K562 (cell line): ENCODE measurements around the gene ZMYND8. TPM values are rescaled to one million over a fixed set of nuclear protein-coding genes. Genes with fewer than 3 reads are reported as not detected.

Experiments
- ATAC-seq: fragments of 200-7000 bp; cut with Tn5 transposase; 3 replicates; pipeline ENCODE4 v1.9.1; 2020; ENCODE audit warnings: moderate library complexity
- BruUV-seq: library from RNA; stranded (reverse); fragments of 400-500 nt; replicated peaks from 2 replicates; lab custom pipeline; 2021; lab: Mats Ljungman, UMichigan
- CTCF ChIA-PET: fragments of 300-600 bp; formaldehyde crosslinking; extraction: SDS; loops from one replicate; lab custom pipeline; 2021; ENCODE audit warnings: low intra/inter-chr PET ratio; lab: Yijun Ruan, JAX
- POLR2A ChIA-PET: fragments of 300-600, 350-650 bp; sonication (Branson Sonifier 250); formaldehyde crosslinking; extraction: SDS; loops from one replicate; lab custom pipeline; 2021; ENCODE audit warnings: antibody characterized with exemption, inconsistent platforms; lab: Yijun Ruan, JAX
- DNase-seq, 4 experiments: peaks; one replicate each; pipeline versions ENCODE4 v3.0.0 to v3.0.0-alpha.2; 2011 to 2018; ENCODE audit warnings: low spot score in 3 of 4, mixed read lengths in 3 of 4; ENCODE audit errors: extremely low read depth in 1 of 4
- FAIRE-seq: peaks from 2 replicates; lab custom pipeline; 2011; peaks lifted over from hg19 to GRCh38; lab: Jason Lieb, UNC
- H2AFZ ChIP-seq: 2 replicates; pipeline ENCODE4 v1.6.0; 2011; ENCODE audit warnings: low read depth, low read length, control low read depth, inconsistent platforms
- H3K27ac ChIP-seq: fragments of 200-600 bp; 3 replicates; pipeline ENCODE4 v1.8.0; 2011; ENCODE audit warnings: low read depth, mild to moderate bottlenecking, control low read depth, inconsistent platforms, low read length, moderate library complexity, mixed read lengths; ENCODE audit errors: extremely low read depth
- H3K27me3 ChIP-seq, 2 experiments: fragments of 300-600 bp in 1 of 2; 2 replicates in 1 of 2; 3 replicates in 1 of 2; pipeline versions ENCODE4 v1.6.0 to v1.8.0; 2011; ENCODE audit warnings: inconsistent platforms in 2 of 2, low read length in 2 of 2, mild to moderate bottlenecking in 1 of 2, mixed read lengths in 1 of 2, moderate library complexity in 1 of 2; ENCODE audit not compliant: control insufficient read depth in 2 of 2, insufficient read depth in 2 of 2
- H3K36me3 ChIP-seq: fragments of 300-600 bp; 3 replicates; pipeline ENCODE4 v1.8.0; 2011; ENCODE audit warnings: mild to moderate bottlenecking, low read length, inconsistent platforms; ENCODE audit not compliant: control insufficient read depth, insufficient read depth
- H3K4me1 ChIP-seq, 2 experiments: fragments of 200-600 bp in 1 of 2; replicated peaks in 1 of 2; 2 replicates in 1 of 2; 3 replicates in 1 of 2; pipeline versions ENCODE4 v1.5.1 to v1.8.0; 2011; ENCODE audit warnings: inconsistent platforms in 2 of 2, low read length in 2 of 2, mild to moderate bottlenecking in 1 of 2, mixed read lengths in 1 of 2, moderate library complexity in 1 of 2; ENCODE audit not compliant: control insufficient read depth in 2 of 2, insufficient read depth in 2 of 2
- H3K4me2 ChIP-seq: 2 replicates; pipeline ENCODE4 v1.6.1; 2011; ENCODE audit warnings: low read length, control low read depth, inconsistent platforms, mixed read lengths; ENCODE audit not compliant: insufficient read depth
- H3K4me3 ChIP-seq: fragments of 200-600 bp; sonication (generic), shearing (Covaris generic); 2 replicates; pipeline ENCODE4 v1.5.1; 2016; ENCODE audit warnings: control low read depth, inconsistent platforms
- H3K79me2 ChIP-seq: fragments of 200-600 bp; 3 replicates; pipeline ENCODE4 v1.8.0; 2011; ENCODE audit warnings: low read length, inconsistent platforms; ENCODE audit not compliant: control insufficient read depth, insufficient read depth
- H3K9ac ChIP-seq, 2 experiments: 2 replicates each; pipeline versions ENCODE4 v1.6.0 to v1.6.1; 2011; ENCODE audit warnings: low read depth in 2 of 2, low read length in 2 of 2, control low read depth in 1 of 2, inconsistent platforms in 1 of 2, mild to moderate bottlenecking in 1 of 2, mixed read lengths in 1 of 2; ENCODE audit not compliant: insufficient read depth in 1 of 2
- H3K9me1 ChIP-seq: one replicate; pipeline ENCODE4 v1.6.0; 2011; ENCODE audit warnings: inconsistent platforms, mild to moderate bottlenecking, low read length, moderate library complexity; ENCODE audit not compliant: control insufficient read depth, insufficient read depth
- H3K9me3 ChIP-seq: replicated peaks from 2 replicates; pipeline ENCODE4 v1.5.1; 2011; ENCODE audit warnings: low read depth, low read length, inconsistent platforms; ENCODE audit not compliant: control insufficient read depth, insufficient read depth
- H4K20me1 ChIP-seq: replicated peaks from 2 replicates; pipeline ENCODE4 v1.6.1; 2011; ENCODE audit warnings: low read length, inconsistent platforms, mixed read lengths; ENCODE audit not compliant: control insufficient read depth, insufficient read depth
- ARHGAP35 ChIP-seq: fragments of 450-650 bp; IDR thresholded peaks from 2 replicates; pipeline ENCODE4 v1.6.1; 2018; ENCODE audit not compliant: partially characterized antibody
- WGBS: fragments of 100-300 bp; shearing (Covaris generic); methylation state at CpG from one replicate; pipeline ENCODE4 v1.1.6; 2016; ENCODE audit warnings: low coverage, mixed read lengths; ENCODE audit not compliant: insufficient coverage; ENCODE audit errors: missing lambda C conversion rate; 5-methylcytosine and 5-hydroxymethylcytosine counted together
- in situ Hi-C: fragments of 300-500 bp; cut with MboI; formaldehyde crosslinking; loops from 4 replicates; pipeline ENCODE4 v1.15.0; 2018; ENCODE audit warnings: inconsistent platforms, mixed read lengths
- intact Hi-C: fragments of 100-400 bp; cut with micrococcal nuclease; formaldehyde crosslinking; loops from 2 replicates; pipeline ENCODE4 v1.14.2; 2022
- polyA plus RNA-seq, 8 experiments: library from polyadenylated mRNA; depleted of rRNA in 4 of 8; stranded (reverse) in 5 of 8; unstranded in 3 of 8; fragments of >200 nt; fragmentation: Nextera tagmentation in 2 of 8; fragmentation: Illumina TruSeq in 1 of 8; extraction: Ambion mirVana in 2 of 8; extraction: Trizol in 1 of 8; gene quantifications; 2 replicates each; pipeline versions ENCODE4 v1.2.1 to v1.2.3, GENCODE V29; 2011 to 2014; ENCODE audit warnings: inconsistent platforms in 1 of 8, missing spikeins in 1 of 8
- total RNA-seq, 7 experiments: library from RNA; depleted of rRNA in 6 of 7; stranded (reverse); fragments of >200 nt in 6 of 7; fragmentation: Illumina TruSeq in 2 of 7; extraction: Trizol in 2 of 7; gene quantifications; 2 replicates each; pipeline versions ENCODE4 v1.2.1 to v1.2.3, GENCODE V29; 2011 to 2021; ENCODE audit warnings: low replicate concordance in 1 of 7
- TF ChIP-seq, protein P1 (sequence below): sonication (generic); formaldehyde crosslinking; IDR thresholded peaks from 2 replicates; pipeline ENCODE4 v1.8.1; 2023; ENCODE audit warnings: missing genetic modification reagents, mild to moderate bottlenecking, borderline replicate concordance
- TF ChIP-seq, protein P2 (sequence below), 3 experiments: fragments of 200-800 bp in 1 of 3; fragments of 250-450 bp in 1 of 3; fragments of 450-650 bp in 1 of 3; sonication (Bioruptor Pico) in 1 of 3; sonication (Bioruptor generic) in 1 of 3; formaldehyde crosslinking in 1 of 3; IDR thresholded peaks; 2 replicates each; pipeline versions ENCODE4 v1.6.1 to v1.8.0; 2016 to 2022; ENCODE audit warnings: mild to moderate bottlenecking in 2 of 3, missing genetic modification characterization in 2 of 3, missing compliant biosample characterization in 1 of 3, moderate library complexity in 1 of 3

ZMYND8 gene
- total and polyA plus RNA-seq, 9 of the 15 experiments (the other 6 are each of a cell fraction or from before 2014, with no cell fraction given) = 31.8 to 148 (median 71.9) TPM

DNA sequence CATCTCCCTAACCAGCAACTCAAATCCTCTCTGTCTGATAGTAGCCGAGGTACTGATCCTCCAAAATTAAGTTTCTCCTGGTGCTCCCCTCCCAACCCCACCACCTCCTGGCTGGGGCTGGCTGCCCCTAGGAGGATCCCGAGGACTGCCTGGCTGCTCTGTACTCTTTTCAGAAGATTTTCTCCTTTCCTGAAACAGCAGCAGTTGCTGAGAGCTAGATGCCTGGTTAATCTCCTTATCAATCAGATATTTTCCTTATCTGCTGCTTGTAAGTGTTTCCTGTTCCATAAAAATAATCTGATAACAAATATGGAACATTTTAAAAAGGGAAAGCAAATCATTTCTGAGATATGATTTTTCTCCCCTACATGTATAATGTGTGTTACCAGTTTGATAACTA, 52.8 kb downstream of the ZMYND8 start:
- in situ Hi-C loops = no loop called here
- no TSS peak for BruUV-seq
- H2AFZ ChIP-seq = no peak overlapping the region
- TF ChIP-seq, protein P1, sequence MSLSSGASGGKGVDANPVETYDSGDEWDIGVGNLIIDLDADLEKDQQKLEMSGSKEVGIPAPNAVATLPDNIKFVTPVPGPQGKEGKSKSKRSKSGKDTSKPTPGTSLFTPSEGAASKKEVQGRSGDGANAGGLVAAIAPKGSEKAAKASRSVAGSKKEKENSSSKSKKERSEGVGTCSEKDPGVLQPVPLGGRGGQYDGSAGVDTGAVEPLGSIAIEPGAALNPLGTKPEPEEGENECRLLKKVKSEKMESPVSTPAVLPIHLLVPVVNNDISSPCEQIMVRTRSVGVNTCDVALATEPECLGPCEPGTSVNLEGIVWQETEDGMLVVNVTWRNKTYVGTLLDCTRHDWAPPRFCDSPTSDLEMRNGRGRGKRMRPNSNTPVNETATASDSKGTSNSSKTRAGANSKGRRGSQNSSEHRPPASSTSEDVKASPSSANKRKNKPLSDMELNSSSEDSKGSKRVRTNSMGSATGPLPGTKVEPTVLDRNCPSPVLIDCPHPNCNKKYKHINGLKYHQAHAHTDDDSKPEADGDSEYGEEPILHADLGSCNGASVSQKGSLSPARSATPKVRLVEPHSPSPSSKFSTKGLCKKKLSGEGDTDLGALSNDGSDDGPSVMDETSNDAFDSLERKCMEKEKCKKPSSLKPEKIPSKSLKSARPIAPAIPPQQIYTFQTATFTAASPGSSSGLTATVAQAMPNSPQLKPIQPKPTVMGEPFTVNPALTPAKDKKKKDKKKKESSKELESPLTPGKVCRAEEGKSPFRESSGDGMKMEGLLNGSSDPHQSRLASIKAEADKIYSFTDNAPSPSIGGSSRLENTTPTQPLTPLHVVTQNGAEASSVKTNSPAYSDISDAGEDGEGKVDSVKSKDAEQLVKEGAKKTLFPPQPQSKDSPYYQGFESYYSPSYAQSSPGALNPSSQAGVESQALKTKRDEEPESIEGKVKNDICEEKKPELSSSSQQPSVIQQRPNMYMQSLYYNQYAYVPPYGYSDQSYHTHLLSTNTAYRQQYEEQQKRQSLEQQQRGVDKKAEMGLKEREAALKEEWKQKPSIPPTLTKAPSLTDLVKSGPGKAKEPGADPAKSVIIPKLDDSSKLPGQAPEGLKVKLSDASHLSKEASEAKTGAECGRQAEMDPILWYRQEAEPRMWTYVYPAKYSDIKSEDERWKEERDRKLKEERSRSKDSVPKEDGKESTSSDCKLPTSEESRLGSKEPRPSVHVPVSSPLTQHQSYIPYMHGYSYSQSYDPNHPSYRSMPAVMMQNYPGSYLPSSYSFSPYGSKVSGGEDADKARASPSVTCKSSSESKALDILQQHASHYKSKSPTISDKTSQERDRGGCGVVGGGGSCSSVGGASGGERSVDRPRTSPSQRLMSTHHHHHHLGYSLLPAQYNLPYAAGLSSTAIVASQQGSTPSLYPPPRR (CRISPR knock-in tag) = no peak
- no peak for TF ChIP-seq ARHGAP35
- TF ChIP-seq, protein P2, sequence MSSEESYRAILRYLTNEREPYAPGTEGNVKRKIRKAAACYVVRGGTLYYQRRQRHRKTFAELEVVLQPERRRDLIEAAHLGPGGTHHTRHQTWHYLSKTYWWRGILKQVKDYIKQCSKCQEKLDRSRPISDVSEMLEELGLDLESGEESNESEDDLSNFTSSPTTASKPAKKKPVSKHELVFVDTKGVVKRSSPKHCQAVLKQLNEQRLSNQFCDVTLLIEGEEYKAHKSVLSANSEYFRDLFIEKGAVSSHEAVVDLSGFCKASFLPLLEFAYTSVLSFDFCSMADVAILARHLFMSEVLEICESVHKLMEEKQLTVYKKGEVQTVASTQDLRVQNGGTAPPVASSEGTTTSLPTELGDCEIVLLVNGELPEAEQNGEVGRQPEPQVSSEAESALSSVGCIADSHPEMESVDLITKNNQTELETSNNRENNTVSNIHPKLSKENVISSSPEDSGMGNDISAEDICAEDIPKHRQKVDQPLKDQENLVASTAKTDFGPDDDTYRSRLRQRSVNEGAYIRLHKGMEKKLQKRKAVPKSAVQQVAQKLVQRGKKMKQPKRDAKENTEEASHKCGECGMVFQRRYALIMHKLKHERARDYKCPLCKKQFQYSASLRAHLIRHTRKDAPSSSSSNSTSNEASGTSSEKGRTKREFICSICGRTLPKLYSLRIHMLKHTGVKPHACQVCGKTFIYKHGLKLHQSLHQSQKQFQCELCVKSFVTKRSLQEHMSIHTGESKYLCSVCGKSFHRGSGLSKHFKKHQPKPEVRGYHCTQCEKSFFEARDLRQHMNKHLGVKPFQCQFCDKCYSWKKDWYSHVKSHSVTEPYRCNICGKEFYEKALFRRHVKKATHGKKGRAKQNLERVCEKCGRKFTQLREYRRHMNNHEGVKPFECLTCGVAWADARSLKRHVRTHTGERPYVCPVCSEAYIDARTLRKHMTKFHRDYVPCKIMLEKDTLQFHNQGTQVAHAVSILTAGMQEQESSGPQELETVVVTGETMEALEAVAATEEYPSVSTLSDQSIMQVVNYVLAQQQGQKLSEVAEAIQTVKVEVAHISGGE (CRISPR knock-in tag; IDR thresholded peaks at IDR 0.05) = peak in 1 of 3 experiments; percentile 82; a peak in 1 of 6 replicates
- TF ChIP-seq, all 486 proteins: peak for 1
- H3K9me3 ChIP-seq = no peaks in the 10 kb centered on the region
- ChIA-PET CTCF (no interaction called here), POLR2A (interaction anchor here (1.0 to 2.0 kb wide), 3 partner anchors 12 to 199 kb away, joined by 3 to 8 read pairs (median 3); no protein-coding TSS in a partner anchor)
- no peak overlapping the region for H3K9ac ChIP-seq
- DNase-seq = no peak
- H3K27me3 ChIP-seq = no peaks in the 10 kb centered on the region
- H3K4me1 ChIP-seq = peaks cover 0 to 6% of the 10 kb centered on the region in 2 experiments; a peak in 2 of 5 replicates
- intact Hi-C loops = no loop called here
- H3K4me2 ChIP-seq = no peak overlapping the region
- no peak for ATAC-seq
- no peak for FAIRE-seq
- H3K9me1 ChIP-seq = peaks cover 3% of the 10 kb centered on the region
- H4K20me1 ChIP-seq = peaks cover 9% of the 10 kb centered on the region
- H3K27ac ChIP-seq = no peak overlapping the region
- 75% methylated on average over 2 of the region's 2 CpGs for WGBS
- no peak overlapping the region for H3K4me3 ChIP-seq
- H3K36me3 ChIP-seq = peaks cover 96% of the 10 kb centered on the region
- H3K79me2 ChIP-seq = peaks cover 98% of the 10 kb centered on the region
